Suppressor macrophage (primary cell): ENCODE results near the gene TBC1D5.
"Not testable (repeated sequence)": the region's sequence is repeated elsewhere in the genome, so short reads cannot be mapped to it uniquely, and the experiment has no call there.

ENCODE experiments used
- DNase-seq, 4 experiments: peaks; one replicate each; pipeline ENCODE4 v3.0.0-alpha.2; 2020 to 2022

Gene TBC1D5

GRCh38 chr3:17749705-17750293, 7.4 kb upstream of the TBC1D5 start:
- peak in 3 of 4 experiments; percentile 9 to 27 (median 22) for DNase-seq

DNA sequence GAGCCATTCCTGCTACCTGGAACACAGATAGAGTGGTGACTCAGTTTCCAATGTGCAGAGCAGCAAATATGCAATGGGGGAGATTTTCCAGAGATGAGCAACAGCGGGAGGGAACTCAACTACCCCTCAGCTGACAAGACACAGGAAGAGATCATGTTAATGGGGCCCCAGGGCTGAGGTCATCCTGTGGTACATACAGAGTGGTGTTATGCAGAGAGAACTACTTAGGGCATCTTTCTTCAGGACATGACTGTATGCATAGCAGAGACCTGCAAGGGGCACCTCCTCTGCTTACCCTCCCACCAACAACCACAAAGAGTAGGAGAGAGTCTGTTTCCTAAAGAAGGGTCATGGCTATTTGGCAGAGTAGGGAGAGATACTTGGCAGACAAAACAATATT, 6.8 kb upstream of the TBC1D5 start:
- DNase-seq, result peak in 3 of 4 experiments; percentile 18 to 34 (median 24)

- peak in 3 of 4 experiments; percentile 40 to 58 (median 43) for DNase-seq
These were observed 5.4 kb upstream of the TBC1D5 start for GRCh38 chr3:17747890-17748247.

- DNase-seq, result peak; percentile 39 to 63 (median 60)
These were observed 4.9 kb upstream of the TBC1D5 start for GRCh38 chr3:17747174-17747889.

DNA sequence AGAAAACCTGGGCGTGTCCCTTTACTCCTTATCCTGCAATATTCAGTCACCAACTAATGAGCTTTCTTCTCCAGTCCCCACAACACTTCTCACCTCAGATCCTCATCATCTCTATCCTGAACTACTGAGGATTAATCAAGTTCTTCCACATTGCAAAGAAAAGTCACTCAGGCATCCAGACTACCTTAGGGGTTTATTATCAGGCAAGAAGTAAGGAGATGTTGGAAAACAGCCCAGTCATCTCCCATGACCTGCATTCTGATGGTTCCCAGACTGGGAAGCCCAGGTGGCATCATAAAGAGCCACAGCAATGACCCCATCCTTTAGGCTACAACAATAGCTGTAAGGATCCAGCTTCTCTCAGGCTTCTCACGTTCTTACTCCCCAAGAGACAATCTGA, 3.5 kb upstream of the TBC1D5 start:
- no peak for DNase-seq

GRCh38 chr3:17745301-17745700, 2.9 kb upstream of the TBC1D5 start:
- DNase-seq, result no peak

DNA sequence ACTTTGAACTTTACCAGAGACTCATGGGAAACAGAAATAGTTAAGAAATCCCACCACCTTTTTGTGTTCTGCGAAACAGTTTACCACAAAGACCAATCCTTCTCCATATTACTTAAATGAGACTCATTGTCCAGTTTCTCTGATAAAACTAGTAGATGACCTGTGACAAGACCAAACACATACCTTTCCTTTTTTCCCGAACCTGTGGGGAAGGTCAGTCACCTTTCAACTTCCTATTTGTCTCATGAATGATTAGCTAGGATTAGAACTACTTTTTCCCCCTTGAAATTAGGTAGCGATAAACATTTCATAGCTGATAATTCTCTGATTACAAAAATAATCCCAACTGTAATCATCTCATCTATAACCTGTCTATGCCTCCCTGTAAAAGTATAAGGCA, 2.3 kb upstream of the TBC1D5 start:
- no peak for DNase-seq

DNA sequence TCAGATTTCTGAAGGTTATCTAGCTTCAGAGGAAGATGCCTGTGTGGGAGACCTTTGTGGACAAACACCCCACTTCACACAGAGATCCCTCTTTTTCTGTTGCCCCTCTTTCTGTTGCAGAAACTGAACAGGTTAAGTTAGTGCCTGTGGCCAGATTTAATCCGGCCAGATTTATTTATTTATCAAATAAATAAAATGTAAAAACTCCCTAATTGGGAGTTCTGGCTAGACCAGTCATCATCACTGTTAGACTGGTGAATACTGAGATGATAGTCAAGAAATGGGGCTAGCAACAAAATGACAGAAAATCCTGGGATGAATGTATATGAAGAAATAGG, 1.2 kb upstream of the TBC1D5 start:
- DNase-seq, result no peak

DNA sequence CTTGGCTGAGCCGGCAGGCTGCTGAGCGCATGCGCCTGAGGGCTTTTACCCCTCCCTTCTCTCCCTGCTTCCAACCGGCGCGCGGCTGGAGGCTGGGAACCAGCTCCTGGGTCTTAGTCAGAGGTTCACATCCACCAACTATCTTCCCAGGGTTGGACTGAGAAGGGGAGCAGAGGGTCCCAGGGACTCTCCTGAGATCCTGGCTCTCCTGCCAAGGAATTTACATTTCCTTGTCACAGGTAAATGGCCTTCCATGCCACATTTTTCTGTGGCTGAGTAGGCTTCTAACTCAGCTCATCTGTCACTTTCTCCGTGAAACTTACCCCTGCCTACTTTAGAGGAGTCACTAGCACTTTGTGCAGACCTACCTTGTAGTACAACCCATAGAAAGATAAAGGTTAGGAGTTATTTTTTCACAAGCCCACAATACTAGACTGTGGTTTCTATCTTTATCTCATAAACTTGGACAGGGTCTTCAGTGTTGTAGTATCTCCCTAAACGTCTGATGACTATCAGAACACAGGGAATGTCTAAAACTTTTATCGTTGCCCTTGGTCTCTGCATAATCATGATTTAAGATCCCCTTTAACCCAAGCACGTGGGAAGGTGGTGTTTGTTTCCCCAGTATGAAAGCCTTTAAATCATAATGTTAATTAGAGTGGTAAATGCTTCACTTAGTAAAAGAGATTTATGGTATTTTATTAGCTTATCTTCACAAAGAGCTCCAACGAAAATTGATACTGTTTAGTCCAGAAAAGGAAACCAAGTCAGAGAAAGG, 638 bp upstream of the TBC1D5 start:
- peak in 2 of 4 experiments; percentile 5 to 9 for DNase-seq

DNA sequence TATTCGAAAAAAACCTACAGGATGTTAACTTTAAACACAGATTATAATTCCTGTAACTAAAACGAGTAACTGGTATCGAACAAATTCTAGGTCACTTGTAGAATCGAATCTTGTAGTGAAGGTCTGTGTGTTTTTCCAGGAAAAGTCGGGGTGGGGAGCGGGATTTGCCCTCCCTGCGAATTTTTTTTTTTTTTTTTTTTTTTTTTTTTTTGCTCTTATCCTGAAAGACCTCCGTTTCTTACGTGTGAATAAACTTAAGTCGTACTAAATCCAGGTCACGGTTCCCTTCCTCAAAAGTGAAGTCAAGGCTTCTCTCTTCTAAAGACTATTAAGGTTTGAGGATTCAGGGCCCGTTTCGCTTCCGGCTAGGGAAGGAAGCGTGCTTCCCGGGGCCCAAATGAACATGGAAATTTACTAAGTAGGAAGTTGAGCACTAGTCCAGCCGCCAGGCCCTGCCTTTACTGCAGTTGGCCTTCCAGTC, 770 bp downstream of the TBC1D5 start:
- DNase-seq, result peak in 3 of 4 experiments; percentile 89 to 93 (median 91)

- peak in 3 of 4 experiments; percentile 10 to 17 (median 13) for DNase-seq
These were observed 1.7 kb downstream of the TBC1D5 start for GRCh38 chr3:17740721-17741141.

- no peak for DNase-seq
These were observed 3.5 kb downstream of the TBC1D5 start for GRCh38 chr3:17738921-17739320.

DNA sequence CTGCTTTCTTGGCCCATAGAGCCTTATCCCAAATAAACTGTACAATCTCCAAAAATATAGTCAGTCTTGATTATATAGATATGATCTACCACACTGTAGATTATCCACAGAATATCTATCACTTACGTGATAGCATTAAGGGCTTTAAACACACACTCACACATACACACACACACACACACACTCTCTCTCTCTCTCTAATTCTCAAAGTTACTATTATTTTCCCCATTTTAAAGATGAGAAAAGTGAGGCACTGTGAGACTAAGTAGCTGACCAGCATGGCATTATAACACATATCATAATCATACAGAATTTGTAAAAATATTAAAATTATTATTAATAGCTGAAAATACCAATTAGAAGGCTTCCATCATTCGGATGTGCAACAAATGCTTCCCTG, 4.2 kb downstream of the TBC1D5 start:
- DNase-seq, result no peak

DNA sequence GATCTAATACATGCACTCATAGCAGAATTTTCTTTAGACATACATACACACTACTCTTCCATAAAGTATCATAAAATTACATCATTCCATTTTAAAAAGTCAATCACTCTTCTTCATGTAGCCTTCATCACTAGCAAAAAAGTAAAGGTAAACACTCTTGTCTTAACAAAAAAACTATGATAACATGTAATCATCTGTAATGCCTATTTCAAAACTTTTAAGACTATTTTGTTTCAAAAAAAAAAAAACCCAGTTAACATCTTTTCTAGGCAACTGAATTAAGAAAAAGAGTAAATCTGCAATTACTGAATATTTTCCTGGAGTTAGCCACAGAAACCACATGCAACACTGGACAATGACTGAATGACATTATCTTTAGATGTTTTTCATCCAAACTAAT, 4.8 kb downstream of the TBC1D5 start:
- DNase-seq, result no peak

DNA sequence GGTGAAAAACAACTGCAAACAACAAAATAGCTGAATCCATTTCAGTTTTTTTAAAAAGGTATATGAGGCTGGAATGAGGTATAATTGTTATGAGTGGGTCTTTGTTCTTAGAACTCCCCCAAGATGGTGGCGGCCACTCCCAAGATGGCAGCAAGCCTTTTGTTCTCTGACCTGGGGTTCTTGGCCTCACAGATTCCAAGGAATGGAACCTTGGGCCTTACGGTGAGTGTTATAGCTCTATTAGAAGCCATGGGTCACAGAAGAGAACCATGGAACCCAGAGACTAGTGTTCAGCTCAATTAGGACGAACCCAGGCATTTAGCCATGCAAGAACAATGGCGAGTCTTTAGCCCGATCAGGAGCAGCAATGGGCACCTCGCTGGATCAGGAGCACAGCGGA, 7.1 kb downstream of the TBC1D5 start:
- not testable (repeated sequence) for DNase-seq

DNA sequence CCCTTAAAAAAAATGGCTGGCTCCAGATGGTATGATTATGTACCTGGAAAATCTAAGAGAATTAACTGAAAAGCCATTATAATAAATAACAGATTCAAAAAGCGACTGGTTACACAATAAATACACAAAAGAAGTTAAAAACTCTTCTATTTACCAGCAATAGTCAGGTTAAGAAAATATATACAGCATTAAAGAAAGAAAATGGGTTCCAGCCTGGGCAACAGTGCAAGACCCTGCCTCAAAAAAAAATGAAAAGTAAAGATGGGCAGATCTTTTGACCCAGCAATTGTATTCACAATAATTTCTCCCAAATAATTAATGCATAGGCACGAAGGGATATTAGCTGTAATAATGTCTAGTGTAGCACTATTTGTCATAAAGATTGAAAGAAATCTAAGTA, 8.7 kb downstream of the TBC1D5 start:
- DNase-seq, result no peak

DNA sequence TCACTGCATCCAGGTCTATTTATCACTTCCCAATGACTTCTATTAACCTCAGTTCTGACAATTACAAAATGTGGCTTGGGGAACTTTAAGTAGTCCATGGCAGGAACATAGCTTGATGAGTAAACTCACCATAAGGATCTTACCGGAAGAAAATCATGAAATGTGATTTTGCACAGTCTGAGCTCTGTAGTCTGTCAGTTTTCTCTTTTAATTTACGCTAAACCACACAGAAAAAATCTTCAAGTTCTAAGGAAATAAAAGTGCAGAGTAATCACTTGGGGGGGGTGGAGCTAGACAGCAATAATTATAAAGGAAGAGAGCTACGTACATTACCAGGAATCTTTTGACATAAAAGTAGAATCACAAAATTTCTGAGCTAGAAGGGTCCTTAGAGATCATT, 9.2 kb downstream of the TBC1D5 start:
- peak; percentile 20 to 57 (median 50) for DNase-seq

DNA sequence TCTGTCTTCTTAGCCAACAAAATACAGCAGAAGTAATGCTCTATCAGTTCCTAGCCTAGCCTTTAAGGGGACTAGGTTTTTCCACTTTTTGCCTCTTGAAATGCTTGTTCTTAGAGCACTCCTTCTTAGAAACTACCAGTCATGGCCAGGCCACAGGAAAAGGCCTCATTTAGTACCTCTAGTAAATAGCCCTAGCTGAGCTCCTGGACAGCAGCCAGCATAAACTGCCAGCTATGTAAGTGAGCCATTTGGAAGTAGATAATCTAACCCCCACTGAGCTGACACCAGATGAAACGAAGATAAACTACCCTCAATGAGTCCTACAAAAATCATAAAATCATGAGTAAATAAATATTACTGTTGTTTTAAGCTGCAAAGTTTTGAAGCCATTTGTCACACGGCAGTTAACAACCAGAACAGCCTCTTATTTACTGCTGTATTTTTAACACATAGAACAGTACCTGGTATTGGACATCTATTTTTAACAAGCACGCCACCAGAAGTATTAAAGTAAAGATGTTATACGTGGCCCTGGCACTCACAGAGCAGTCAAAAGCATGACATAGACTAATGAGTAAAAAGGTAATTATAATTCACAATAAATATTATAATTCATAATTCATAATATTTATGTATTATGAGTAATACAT, 12.0 kb downstream of the TBC1D5 start:
- no peak for DNase-seq

GRCh38 chr3:17726313-17726712, 16.1 kb downstream of the TBC1D5 start:
- no peak for DNase-seq

- DNase-seq, result not testable (repeated sequence)
These were observed 16.6 kb downstream of the TBC1D5 start for GRCh38 chr3:17725844-17726243.

DNA sequence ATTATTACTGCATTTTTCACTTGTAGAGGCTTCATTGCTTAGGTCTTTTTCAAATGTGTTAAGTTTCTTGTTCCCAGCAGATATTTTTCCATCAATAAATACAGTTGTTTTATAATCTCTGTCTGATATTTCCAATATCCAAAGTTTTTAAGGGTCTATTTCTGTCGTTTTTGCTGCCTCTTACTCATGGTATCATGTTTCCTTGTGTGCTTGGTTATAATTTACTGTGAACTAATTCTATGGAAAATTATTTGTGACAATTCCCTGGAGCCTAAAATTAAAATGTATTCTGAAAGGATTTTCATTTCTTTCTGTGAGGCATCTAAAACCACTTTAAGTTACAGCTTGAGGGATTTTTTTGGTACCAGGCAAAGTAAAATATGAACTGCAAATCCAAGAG, 17.5 kb downstream of the TBC1D5 start:
- no peak for DNase-seq

DNA sequence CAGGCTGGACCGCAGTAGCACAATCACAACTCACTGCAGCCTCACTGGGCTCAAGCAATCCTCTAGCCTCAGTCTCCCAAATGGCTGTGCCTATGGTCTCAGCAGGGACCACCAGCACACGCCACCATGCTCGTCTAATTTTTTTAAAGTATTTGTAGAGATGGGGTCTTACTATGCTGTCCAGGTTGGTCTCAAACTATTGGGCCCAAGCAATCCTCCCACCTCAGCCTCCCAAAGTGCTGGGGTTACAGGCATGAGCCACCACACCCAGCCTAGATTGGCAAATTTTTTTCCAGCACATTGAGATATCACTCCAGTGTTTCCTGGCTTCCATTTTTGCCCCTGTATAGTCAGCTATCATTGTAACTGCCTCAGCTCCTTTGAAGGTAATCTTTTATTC, 18.3 kb downstream of the TBC1D5 start:
- DNase-seq, result no peak

DNA sequence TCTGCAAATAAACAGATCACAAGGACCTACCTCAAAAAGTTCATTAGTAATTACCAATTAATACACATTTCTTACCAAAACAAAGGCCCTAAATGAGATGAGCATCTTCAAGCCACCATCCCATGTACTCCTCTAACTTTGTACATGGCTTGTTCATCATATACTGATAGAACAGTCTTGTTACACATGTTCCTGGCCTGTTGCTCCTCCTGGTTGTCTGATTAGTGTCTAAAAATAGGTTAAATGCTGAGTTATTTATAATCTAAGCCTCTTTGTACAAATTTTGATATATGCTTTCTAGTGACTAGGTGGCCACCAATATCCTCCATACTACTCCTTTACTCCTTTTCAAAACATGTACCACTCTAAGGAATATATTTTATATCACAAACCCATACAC, 25.0 kb downstream of the TBC1D5 start:
- no peak for DNase-seq
